Measurements from ENCODE around the gene ASPHD1.
"Not testable (repeated sequence)": the region's sequence is repeated elsewhere in the genome, so short reads cannot be mapped to it uniquely, and the experiment has no call there.

Gene ASPHD1

GRCh38 chr16:29931750-29932149 is 31.5 kb downstream of the ASPHD1 start:
- not testable (repeated sequence) for H3K9me3 ChIP-seq (ENCODE audit: control insufficient read depth, low read length); H3K4me3 ChIP-seq (ENCODE audit: insufficient read depth, low read depth, low read length); H3K4me1 ChIP-seq (ENCODE audit: control insufficient read depth, insufficient read depth, low read length); H3K36me3 ChIP-seq (ENCODE audit: control insufficient read depth, insufficient read depth, low read length); H3K27me3 ChIP-seq (ENCODE audit: control insufficient read depth, insufficient read depth, low read length, poor library complexity, severe bottlenecking); H3K27ac ChIP-seq (ENCODE audit: insufficient read depth, low read depth, low read length, poor library complexity, severe bottlenecking)
- WGBS, 2 experiments = 83 to 86% methylated on average over 1 of the region's 2 CpGs

- WGBS, 2 experiments = 86% methylated on average over 4 of the region's 4 CpGs
- Histone ChIP-seq H3K36me3 (ENCODE audit: control insufficient read depth, insufficient read depth, low read length) (no peaks in the 10 kb centered on the region), H3K4me1 (ENCODE audit: control insufficient read depth, insufficient read depth, low read length) (no peaks in the 10 kb centered on the region), H3K4me3 (ENCODE audit: insufficient read depth, low read depth, low read length) (no peak overlapping the region), H3K27ac (ENCODE audit: insufficient read depth, low read depth, low read length, poor library complexity, severe bottlenecking) (no peak overlapping the region), H3K27me3 (ENCODE audit: control insufficient read depth, insufficient read depth, low read length, poor library complexity, severe bottlenecking) (no peaks in the 10 kb centered on the region), H3K9me3 (ENCODE audit: control insufficient read depth, low read length) (no peaks in the 10 kb centered on the region)
These were observed 40.4 kb downstream of the ASPHD1 start for GRCh38 chr16:29940656-29941055.

- Histone ChIP-seq H3K27me3 (ENCODE audit: control insufficient read depth, insufficient read depth, low read length, poor library complexity, severe bottlenecking) (no peaks in the 10 kb centered on the region), H3K4me1 (ENCODE audit: control insufficient read depth, insufficient read depth, low read length) (no peaks in the 10 kb centered on the region), H3K9me3 (ENCODE audit: control insufficient read depth, low read length) (no peaks in the 10 kb centered on the region), H3K36me3 (ENCODE audit: control insufficient read depth, insufficient read depth, low read length) (no peaks in the 10 kb centered on the region), H3K4me3 (ENCODE audit: insufficient read depth, low read depth, low read length) (no peak overlapping the region), H3K27ac (ENCODE audit: insufficient read depth, low read depth, low read length, poor library complexity, severe bottlenecking) (no peak overlapping the region)
- WGBS, 2 experiments = 69 to 73% methylated on average over 11 of the region's 11 CpGs
These were observed 43.8 kb downstream of the ASPHD1 start for GRCh38 chr16:29943846-29944799.

GRCh38 chr16:29947897-29948296 is 47.6 kb downstream of the ASPHD1 start:
- 85 to 87% methylated on average over 2 of the region's 2 CpGs for WGBS, 2 experiments
- no peaks in the 10 kb centered on the region for H3K4me1 ChIP-seq (ENCODE audit: control insufficient read depth, insufficient read depth, low read length)
- H3K27me3 ChIP-seq (ENCODE audit: control insufficient read depth, insufficient read depth, low read length, poor library complexity, severe bottlenecking) = no peaks in the 10 kb centered on the region
- no peaks in the 10 kb centered on the region for H3K9me3 ChIP-seq (ENCODE audit: control insufficient read depth, low read length)
- H3K27ac ChIP-seq (ENCODE audit: insufficient read depth, low read depth, low read length, poor library complexity, severe bottlenecking) = no peak overlapping the region
- H3K36me3 ChIP-seq (ENCODE audit: control insufficient read depth, insufficient read depth, low read length) = no peaks in the 10 kb centered on the region
- H3K4me3 ChIP-seq (ENCODE audit: insufficient read depth, low read depth, low read length) = no peak overlapping the region

DNA sequence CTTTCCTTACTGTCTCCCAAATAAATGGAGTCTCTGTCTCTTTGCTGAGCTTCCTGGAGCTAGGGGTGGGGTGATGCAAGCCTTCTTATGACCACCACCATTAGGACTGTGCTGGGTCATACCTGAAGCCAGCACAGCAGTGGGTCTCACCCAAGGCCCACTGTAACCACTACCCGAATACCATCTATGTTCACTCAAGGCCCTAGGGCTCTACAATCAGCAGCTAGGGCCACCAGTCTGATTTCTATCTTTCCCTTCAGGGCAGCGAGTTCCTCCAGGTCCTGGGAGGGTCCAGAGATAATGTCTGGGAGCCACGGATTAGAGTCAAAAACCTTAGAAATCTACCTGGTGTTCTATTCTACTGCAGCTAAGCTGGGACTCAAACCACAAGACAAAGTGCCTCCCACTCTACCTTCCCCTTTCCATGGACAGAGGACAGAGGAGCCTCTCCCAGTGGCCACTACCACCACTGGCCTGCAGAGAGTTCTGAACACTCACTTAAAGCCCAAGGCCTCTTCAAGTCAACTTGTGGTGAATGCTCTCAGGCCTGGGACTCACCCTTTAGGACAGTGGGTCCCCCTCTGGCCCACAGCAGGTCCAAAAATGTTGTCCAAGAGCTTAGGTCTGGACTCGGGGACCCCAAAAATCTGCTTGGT is 50.6 kb downstream of the ASPHD1 start:
- Histone ChIP-seq H3K9me3 (ENCODE audit: control insufficient read depth, low read length) (no peaks in the 10 kb centered on the region), H3K36me3 (ENCODE audit: control insufficient read depth, insufficient read depth, low read length) (no peaks in the 10 kb centered on the region), H3K27ac (ENCODE audit: insufficient read depth, low read depth, low read length, poor library complexity, severe bottlenecking) (no peak overlapping the region), H3K4me1 (ENCODE audit: control insufficient read depth, insufficient read depth, low read length) (no peaks in the 10 kb centered on the region), H3K4me3 (ENCODE audit: insufficient read depth, low read depth, low read length) (no peak overlapping the region), H3K27me3 (ENCODE audit: control insufficient read depth, insufficient read depth, low read length, poor library complexity, severe bottlenecking) (no peaks in the 10 kb centered on the region)
- 91 to 92% methylated on average over 4 of the region's 4 CpGs for WGBS, 2 experiments

DNA sequence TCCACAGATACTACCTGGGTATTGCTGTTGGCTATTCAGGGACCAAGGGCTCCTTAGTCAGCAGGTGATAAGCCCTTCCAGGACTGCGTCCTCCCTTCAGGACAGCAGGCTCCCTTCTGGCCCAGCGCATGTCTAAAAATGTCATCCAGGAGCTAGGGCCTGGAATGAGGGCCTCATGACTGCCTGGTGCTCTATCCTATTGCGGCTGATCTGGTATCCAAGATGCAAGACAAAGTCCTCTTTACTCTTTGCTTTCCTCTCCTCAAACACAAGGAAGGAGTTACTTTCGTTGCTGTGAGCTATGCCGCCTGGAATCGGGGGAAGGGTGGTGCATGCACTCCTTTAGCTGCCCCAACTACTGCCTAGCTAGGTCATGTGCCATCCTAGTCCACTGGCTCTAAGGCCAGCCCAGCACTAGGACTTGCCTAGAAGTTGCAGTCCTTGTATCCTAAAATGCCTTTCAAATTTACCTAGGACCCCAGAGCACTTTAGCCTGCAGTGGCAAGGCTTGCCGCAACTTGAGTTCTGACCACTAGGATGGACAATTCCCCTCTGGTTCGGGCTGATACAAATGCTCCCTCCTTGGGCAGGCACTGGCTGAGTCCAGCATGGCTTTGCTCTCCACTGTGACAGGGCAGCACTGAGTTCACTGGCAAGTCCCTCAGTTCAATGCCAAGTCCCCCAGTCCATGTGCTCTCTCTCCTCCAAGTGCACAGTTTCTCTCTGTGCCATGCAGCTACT is 51.5 kb downstream of the ASPHD1 start:
- Histone ChIP-seq H3K36me3 (ENCODE audit: control insufficient read depth, insufficient read depth, low read length) (no peaks in the 10 kb centered on the region), H3K9me3 (ENCODE audit: control insufficient read depth, low read length) (no peaks in the 10 kb centered on the region), H3K27me3 (ENCODE audit: control insufficient read depth, insufficient read depth, low read length, poor library complexity, severe bottlenecking) (no peaks in the 10 kb centered on the region), H3K27ac (ENCODE audit: insufficient read depth, low read depth, low read length, poor library complexity, severe bottlenecking) (no peak overlapping the region), H3K4me3 (ENCODE audit: insufficient read depth, low read depth, low read length) (no peak overlapping the region), H3K4me1 (ENCODE audit: control insufficient read depth, insufficient read depth, low read length) (no peaks in the 10 kb centered on the region)
- WGBS, 2 experiments = 86 to 88% methylated on average over 8 of the region's 8 CpGs

All from ectodermal cell (in vitro differentiated cells).